Left lobe of liver (tissue), 2 donors: ENCODE data around the gene CSDE1. TPM values are rescaled to one million over a fixed set of nuclear protein-coding genes. Genes with fewer than 3 reads are reported as not detected.
"Not testable (repeated sequence)": the region's sequence is repeated elsewhere in the genome, so short reads cannot be mapped to it uniquely, and the experiment has no call there.

Source experiments
- ATAC-seq: fragments of 200-7000 bp; cut with Tn5 transposase; one replicate; pipeline ENCODE4 v1.9.1; 2020; ENCODE audit warnings: mild to moderate bottlenecking, moderate library complexity
- DNase-seq: peaks from one replicate; pipeline ENCODE4 v3.0.0-alpha.2; 2020; ENCODE audit warnings: low spot score
- total RNA-seq: library from RNA; stranded (reverse); gene quantifications from one replicate; pipeline ENCODE4 v1.2.1, GENCODE V29; 2021
- donor health status: DM: no; HTN: no; CAD: no; lungs with moderate emphysema.
- donor health status: DM: no; HTN: yes; CAD: no.

CSDE1 gene
- 218 TPM for total RNA-seq

DNA sequence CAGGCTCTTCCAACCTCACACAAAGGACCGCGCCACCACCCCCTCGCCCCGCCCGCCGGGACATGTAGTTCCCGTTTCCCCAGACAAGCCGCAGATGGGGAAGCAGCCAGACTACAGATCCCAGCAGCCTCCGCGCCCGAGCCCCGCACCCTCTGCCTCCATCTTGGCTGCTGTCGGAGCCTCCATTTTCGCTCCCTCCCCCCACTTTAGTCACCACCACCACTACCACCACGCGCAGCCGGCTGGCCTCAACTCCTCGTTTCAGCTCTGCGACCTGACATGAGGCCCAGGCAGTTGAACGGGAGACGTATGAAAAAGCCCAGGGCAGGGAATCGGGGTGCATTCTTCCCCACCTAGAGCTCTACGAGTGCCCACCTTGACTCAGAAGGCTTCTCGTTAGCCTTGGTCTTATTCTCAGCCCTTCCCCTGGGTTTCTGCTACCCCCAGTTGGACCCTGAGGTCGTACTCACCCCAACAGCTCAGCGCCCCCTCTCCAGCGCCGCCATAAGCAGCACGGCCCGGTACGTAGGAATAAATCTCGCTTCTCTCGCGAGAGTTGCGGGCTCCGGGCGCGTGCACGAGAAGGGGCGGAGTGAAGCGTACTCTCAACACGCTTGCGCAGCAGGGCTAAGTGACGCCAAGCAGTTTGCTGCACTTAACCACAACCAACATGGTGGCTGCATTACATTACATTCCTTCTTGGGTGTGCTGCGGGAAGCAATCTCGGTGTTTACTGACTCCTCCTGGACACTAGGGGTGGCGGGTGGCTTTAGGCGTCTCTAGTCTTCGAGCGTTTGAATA lies at the start of gene CSDE1:
Gene CSDE1, minus strand, starts transcription at position 530 of the 801 bp plus-strand sequence. CDS start 18,094 bp downstream, outside the sequence.
- DNase-seq (peak; percentile 98), ATAC-seq (peak; percentile 93)

DNA sequence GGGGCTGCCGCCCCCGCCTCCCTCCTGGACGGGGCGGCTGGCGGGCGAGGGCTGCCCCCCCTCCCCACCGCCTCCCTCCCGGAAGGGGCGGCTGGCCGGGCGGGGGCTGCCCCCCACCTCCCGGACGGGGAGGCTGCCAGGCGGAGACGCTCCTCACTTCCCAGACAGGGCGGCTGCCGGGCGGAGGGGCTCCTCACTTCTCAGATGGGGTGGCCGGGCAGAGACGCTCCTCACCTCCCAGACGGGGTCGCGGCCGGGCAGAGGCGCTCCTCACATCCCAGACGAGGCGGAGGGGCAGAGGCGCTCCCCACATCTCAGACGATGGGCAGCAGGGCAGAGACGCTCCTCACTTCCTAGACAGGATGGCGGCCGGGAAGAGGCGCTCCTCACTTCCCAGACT lies 46.7 kb upstream of the CSDE1 start:
- not testable (repeated sequence) for DNase-seq, ATAC-seq

DNA sequence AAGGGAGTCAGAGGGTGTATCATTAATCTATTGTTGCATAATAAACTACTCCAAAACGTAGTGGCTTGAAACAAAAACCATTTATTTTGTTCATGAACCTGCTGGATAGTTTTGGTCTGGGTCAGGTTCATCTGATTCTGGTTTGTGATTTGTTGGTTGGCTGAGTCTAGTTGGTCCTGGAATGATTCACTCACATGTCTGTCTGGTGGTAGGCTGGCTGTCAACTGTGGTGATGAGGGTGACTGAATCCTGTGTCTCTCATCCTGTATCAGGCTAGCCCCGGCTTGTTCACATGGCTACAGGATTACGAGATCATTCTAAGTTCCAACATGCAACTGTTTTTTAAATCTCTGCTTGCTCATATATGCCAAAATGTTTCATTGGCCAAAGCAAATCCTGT lies 45.2 kb upstream of the CSDE1 start:
- ATAC-seq (no peak), DNase-seq (no peak)

DNA sequence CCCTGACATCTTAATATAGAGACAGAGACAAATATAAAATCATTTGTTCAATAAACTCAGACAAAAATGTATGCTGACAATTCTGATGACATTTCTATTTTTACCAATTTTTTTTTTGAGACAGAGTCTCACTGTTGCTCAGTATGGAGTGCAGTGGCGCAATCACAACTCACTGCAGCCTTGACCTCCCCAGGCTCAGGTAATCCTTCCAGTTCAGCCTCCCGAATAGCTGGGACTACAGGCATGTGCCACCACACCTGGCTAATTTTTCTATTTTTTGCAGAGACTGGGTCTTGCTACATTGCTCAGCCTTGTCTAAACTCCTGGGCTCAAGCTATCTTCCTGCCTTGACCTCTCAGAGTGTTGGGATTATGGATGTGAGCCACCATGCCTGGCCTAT lies 36.3 kb upstream of the CSDE1 start:
- DNase-seq: no peak
- ATAC-seq: no peak

DNA sequence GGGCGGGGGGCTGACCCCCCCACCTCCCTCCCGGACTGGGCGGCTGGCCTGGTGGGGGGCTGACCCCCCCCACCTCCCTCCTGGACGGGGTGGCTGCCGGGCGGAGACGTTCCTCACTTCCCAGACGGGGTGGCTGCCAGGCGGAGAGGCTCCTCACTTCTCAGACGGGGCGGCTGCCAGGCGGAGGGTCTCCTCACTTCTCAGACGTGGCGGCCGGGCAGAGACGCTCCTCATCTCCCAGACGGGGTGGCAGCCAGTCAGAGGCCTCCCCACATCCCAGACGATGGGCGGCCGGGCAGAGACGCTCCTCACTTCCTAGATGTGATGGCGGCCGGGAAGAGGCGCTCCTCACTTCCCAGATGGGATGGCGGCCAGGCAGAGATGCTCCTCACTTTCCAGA lies 32.8 kb upstream of the CSDE1 start:
- not testable (repeated sequence) for ATAC-seq, DNase-seq

DNA sequence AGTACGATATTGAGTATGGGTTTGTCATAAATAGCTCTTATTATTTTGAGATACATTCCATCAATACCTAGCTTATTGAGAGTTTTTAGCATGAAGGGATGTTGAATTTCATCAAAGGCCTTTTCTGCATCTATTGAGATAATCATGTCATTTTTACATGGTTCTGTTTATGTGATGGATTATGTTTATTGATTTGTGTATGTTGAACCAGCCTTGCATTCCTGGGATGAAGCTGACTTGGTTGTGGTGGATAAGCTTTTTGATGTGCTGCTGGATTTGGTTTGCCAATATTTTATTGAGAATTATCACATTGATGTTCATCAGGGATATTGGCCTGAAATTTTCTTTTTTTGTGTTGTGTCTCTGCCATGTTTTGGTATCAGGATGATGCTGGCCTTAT lies 28.7 kb upstream of the CSDE1 start:
- not testable (repeated sequence) for DNase-seq, ATAC-seq

DNA sequence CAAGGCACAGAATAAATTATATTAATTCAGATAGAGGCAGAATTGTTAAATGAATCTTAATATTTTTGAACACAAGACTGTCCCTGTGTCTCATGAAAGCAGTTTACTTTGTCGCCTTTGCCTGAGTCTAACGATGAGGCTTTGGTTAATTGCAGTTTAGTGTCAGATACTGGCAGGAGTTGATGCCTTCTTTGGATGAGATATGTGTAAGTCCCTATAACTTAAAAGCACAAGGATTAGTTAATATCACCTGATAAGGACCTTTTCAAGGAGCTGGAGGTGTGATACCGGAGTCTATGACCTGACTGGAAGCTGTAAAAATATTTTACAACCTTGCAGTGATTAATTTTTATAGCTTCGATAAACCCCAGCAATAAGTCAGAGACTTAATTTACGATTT lies 24.7 kb upstream of the CSDE1 start:
- no peak for ATAC-seq
- no peak for DNase-seq

DNA sequence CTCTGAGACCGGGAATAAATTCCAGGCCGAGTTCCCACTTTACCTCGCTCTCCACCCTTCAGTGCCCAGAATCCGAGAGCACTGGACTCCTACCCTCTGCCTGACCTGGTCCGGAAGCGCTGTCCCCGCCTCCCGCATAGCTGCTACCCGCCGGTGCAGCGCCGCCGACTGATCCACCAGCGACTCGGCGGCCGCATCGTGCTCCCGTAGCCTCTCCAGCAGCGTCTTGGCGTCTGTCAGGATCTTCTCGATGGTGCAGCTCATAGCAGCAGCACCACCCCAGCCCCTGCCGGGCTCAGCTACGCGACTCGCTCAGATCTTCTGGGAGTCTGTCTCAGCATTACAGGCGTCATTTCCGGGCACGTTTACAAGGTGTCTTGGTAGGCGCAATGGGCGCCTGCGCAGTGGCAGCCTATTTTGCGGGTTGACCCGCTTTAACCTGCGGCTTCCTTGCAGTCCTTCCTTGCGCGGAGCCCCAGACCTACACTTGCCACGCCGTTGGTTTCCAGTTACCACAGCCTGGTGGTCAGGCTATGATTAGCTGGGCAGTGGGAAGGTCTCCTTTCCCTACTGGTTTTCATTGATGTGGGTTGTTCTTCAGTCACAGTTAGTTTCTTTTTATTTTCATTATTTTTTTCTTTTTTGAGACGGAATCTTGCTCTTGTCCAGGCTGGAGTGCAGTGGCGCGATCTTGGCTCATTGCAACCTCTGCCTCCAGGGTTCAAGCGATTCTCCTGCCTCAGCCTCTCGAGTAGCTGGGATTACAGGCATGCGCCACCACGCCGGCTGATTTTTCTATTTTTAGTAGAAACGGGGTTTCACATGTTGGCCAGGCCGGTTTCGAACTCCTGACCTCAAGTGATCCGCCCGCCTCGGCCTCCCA lies 22.8 kb upstream of the CSDE1 start, which contains the start of gene SIKE1:
Gene SIKE1, minus strand, starts transcription at position 342 of the 883 bp plus-strand sequence. Its CDS starts 78 bp downstream, at position 264.
- ATAC-seq: peak; percentile 96
- peak; percentile 96 for DNase-seq

DNA sequence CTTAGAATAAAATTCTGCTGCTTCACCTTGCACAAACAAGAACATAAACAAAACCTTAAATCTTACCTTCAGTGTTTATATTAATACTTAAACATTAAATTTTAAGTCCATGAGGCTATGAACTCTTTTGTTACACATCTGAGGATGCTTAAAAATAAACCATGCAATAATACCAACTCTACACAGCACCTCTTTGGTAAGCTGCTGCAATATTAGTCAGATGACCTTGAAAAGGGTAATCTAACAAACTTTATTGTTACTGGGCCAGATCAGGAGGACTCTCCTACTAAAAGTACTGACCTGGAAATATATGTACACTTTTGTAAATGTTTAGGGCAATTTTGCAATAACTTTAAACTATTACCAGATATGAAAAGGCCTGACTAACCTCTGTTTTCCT lies 21.9 kb upstream of the CSDE1 start:
- DNase-seq (no peak), ATAC-seq (no peak)

DNA sequence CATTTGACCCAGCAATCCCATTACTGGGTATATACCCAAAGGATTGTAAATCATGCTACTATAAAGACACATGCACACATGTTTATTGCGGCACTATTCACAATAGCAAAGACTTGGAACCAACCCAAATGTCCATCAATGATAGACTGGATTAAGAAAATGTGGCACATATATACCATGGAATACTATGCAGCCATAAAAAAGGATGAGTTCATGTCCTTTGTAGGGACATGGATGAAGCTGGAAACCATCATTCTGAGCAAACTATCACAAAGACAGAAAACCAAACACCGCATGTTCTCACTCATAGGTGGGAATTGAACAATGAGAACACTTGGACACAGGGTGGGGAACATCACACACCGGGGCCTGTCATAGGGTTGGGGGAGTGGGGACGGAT lies 18.9 kb upstream of the CSDE1 start:
- DNase-seq, ATAC-seq: not testable (repeated sequence)

DNA sequence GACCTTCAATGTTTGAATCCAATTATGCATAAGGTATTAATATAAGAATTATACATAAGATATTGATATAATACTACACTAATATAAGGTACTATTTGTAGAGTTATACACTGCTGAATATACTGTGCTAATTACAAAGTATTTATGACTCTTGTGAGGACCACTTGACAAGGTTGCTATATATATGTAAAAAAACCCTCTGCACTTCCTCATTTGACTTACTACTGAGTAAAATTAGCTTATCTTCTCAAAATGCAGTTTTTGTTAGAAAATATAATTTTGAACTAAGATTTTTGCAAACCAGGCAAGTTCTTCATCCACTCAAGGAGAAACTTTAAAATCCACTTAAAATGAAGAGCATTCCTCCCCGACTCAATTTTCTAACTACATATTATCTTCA lies 14.2 kb upstream of the CSDE1 start:
- ATAC-seq: no peak
- DNase-seq: no peak

DNA sequence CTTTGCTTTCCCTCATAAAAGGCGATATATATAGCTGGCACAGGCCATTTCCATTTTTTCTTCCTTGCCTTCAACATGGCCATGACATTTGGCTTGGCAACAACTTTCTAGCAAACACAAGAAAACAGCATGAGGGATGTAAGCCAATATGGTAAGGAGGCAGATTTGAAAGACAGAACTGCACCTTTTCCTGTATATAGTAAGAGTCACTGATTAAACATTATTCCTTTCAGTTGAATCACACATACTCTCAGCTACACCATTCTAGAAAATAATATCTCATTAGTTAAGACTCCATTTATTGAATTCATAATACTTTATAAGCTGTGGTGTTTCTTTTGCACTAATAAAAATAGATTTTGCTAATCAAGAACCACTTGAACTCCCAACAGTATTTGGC lies 13.2 kb upstream of the CSDE1 start:
- no peak for ATAC-seq
- no peak for DNase-seq

DNA sequence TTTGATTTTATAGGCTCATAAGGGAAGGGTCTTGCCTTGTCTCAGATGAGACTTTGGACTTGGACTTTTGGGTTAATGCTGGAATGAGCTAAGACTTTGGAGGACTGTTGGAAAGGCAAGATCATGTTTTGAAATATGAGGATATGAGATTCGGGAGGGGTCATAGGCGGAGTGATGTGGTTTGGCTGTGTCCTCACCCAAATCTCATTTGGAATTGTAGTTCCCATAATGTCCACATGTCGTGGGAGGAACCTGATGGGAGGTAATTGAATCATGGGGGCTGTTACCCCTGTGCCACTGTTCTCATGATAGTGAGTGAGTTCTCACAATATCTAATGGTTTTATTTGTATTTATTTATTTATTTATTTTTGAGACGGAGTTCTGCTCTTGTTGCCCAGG lies 6.9 kb upstream of the CSDE1 start:
- no peak for DNase-seq
- ATAC-seq: no peak

DNA sequence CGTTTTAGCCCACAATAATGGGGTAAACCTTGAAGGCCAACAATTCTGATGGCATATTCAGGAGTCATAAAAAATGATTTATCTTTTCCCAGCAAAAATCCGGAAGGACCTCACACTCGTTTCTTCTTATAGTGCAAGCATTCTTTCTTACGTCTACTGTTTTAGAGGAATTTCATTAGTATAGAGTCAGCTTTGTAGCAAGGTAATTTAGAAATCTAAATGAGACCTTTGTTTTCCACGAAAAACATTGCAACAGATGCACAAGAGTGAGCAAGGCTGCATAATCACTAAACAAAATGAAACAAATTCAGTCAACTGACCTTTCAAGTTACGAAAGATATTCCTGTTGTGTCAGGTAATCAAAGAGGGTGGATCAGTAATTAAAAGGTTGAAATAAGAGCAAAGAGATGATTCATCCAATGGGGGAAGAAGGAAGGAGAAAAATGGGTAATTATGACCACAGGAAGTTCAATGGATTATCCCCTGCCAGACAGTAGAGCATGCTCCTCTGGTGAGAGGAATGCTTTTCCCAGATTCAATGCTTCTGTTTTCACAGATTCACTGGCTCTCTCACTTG lies 560 bp upstream of the CSDE1 start:
- ATAC-seq (no peak), DNase-seq (no peak)

DNA sequence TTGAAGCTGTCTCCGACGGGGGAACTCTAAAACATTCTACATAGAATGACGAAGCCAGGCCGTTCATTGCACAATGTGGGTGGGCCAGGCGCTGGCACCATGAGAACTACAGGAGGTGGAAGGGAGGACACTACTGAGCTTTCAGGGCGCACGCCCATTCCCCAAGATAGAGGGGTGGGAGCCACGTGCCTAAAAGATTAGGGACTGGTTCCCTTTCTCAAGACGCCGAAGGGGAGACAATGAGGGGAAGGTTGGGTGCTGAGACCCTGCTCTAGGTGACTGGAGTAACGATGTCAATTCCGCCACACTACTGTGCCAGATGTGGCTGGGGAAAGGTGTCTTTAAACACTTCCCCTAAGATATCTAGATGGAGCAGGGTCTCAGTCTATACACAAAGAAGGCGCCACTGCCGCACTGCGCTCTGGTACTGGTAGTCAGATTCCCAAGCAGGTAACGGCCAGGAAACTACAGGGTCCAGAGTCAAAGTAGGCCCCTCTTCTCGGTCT lies 782 bp downstream of the CSDE1 start:
- peak; percentile 32 for ATAC-seq
- DNase-seq: no peak

DNA sequence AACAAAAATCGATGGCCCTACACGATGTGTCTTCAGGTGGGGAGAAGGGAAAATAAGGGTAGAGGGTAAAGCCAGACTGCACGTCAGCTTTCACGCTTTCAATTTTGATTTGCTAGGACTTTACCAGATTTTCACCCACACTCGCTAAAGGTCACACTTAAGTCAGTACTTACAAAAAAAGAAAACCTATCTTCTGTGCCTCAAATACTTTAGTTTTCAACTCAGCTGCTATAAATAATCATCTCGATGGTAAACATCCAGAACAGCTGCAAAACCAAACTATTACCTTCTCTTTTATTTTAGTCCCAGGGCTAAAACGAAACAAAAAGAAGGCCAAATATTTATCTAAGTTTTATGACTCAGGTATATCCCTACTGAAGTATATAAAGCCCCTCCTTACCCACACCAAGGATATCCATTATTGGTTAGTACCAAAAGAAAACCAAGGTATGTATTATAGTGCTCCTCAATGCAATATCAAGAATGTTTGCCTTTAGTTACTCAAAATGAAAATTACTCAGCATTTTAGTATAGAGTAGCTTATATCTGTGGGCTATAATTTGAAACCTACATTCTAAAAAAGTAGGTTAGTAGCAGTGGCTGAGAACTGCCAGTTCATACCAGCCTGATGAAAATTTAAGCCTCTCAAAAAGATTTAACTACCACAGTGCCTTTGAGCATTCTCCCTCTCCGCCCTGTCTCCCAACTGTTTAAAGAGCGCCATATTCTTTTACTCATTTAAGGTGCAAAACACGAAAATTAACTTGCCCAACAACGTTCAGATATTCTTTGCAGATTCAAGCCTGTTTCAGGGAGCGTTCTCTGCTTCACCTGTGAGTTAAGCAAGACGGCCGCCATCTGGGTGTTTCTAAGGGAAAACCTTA lies 1.5 kb downstream of the CSDE1 start:
- ATAC-seq (no peak), DNase-seq (no peak)

DNA sequence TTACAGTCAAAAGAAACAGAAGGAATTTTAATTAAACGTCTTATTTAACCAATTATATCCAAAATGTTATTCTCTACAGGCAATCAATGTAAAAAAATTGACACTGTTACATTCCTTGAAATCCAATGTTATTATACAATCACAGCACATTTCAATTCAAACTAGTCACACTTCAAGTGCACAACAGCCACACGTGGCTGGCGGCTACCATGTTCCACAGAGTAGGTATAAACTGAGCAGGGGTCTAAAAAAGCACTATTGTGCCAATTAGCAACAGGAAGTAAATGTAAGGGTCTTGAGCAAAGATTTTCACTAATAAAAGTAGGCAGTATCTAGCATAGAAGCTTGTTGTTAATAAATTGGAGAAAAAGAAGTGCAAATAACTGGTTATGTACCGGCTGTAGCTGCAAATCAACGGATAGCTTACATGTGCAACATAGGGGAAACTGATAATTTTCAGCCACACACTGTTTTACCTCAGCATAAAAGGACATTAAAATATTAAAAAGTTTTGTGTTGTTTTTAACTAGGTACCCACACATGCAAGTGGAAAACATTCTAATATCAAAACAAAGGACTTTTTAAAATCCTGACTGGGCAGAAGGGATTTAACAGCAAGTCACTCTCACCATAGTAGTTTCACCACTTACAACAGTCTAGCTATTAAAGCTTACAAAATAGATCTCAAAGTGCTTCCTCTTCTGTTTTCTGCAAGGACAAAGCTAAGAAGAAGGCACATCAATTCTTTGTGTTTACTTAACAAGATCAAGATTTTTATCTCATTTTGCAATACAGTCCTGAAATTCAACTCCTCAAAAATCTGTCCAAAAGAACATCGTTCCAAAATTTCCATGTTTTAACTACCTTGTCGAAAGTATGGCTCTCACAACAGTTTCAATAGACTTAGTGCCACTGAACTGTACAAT lies 2.5 kb downstream of the CSDE1 start:
- ATAC-seq (no peak), DNase-seq (no peak)

DNA sequence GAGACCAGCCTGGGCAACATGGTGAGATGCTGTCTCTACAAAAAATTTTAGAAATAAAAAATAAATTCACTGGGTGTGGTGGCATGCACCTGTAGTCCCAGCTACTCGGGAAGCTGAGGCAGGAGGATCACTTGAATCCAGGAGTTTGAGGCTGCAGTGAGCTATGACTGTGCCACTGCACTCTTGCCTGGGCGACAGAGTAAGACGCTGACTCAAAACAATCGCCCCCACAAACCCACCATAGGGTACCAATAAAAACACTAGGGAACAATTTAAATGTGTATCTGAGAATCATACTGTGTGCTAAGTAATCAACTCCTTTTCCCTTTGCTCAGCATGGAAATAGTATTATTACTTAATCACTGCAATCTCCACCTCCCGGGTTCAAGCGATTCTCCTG lies 4.1 kb downstream of the CSDE1 start:
- not testable (repeated sequence) for ATAC-seq, DNase-seq

DNA sequence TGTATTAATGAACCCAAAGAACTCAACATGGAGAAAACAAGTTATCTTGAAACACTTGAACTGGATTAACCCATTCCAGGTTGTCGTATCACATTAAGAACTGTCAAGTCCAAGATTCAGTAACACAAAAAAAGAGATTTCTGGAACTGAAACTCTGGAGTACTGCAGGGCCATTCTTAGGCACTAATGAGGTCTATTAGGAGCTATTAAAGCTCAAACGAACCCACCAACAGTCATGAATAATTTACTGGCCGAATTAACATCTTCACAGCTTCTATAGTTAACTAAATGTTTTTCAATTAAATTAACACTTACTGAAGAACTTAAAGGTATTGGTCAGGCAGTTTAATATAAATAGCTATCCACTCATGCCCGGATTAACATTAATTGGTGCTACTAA lies 4.6 kb downstream of the CSDE1 start:
- ATAC-seq: no peak
- no peak for DNase-seq
